ENCODE data around the gene BLOC1S5. TPM values are rescaled to one million over a fixed set of nuclear protein-coding genes. Genes with fewer than 3 reads are reported as not detected.

BLOC1S5 gene
- total and polyA plus RNA-seq, 2 of the 13 experiments (the other 11 are each of a cell fraction or from before 2014, with no cell fraction given): 10.5 to 41.5 TPM

DNA sequence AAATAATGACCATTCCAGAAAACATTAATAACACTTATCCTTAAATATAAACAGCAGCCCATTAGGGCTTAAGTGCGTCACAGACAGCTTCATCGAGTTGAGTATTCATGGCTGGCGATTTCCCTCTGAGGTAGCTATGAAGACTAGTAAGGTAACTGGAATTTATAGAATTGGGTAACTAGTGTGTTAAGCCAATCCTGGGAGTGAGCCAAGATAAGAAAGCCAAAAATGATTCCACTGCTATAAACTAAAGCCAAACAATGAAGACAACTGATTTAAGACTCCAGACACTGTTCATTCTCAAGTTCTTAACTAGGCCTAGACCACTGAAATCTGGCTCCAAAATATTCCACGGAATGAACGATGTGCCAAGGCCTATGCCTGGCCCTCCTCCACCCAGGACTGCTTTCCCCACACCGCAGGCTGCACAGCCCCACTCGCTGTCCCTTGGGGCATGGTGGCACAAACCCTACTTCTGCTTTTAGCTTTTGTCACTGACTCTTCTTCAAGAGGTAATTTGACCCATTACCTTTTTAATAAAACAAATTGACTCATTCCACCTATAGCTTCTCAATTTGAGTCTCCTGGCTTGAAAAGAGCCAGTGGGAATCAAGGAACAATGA, 66.0 kb downstream of the BLOC1S5 start:
- intact Hi-C loops (cut with micrococcal nuclease; ENCODE audit: unreplicated experiment) (no loop called here), in situ Hi-C loops (cut with HindIII; ENCODE audit: extremely low pct_ligation_motif_present, low pct_unique_long_range_greater_than_20kb) (no loop called here)
- ATAC-seq (no peak), FAIRE-seq (no peak), DNase-seq (ENCODE audit: low spot score) (no peak)
- H3K27ac ChIP-seq (ENCODE audit: extremely low read length, insufficient read depth, low read length): no peak overlapping the region
- H3K4me2 ChIP-seq (ENCODE audit: low read depth, low read length): no peak overlapping the region
- H3K36me3 ChIP-seq (replicated peaks in 1 of 2; ENCODE audit: control insufficient read depth in 1 of 2, insufficient read depth in 2 of 2, low read length in 2 of 2): no peaks in the 10 kb centered on the region
- no TSS peak for BruUV-seq (replicated peaks)
- no peak overlapping the region for H3K9ac ChIP-seq (ENCODE audit: insufficient read depth, low read depth, low read length)
- H4K20me1 ChIP-seq (ENCODE audit: insufficient read depth, low read length): no peaks in the 10 kb centered on the region
- H3K9me3 ChIP-seq (ENCODE audit: low read length): no peaks in the 10 kb centered on the region
- POLR2A ChIA-PET: no interaction called here
- CTCF ChIA-PET (ENCODE audit: low intra/inter-chr PET ratio, low total read pairs): no interaction called here
- H3K4me1 ChIP-seq (ENCODE audit: insufficient read depth, low read length): 0 out of 2 replicates have a peak, but pooled peaks cover 9% of the 10 kb centered on the region
- WGBS (ENCODE audit: low lambda C conversion rate): 95% methylated on average over 7 of the region's 7 CpGs
- no peaks in the 10 kb centered on the region for H3K79me2 ChIP-seq (ENCODE audit: insufficient read depth, low read length)
- H3K4me3 ChIP-seq (replicated peaks in 1 of 3; ENCODE audit: insufficient read depth in 1 of 3, low read depth in 2 of 3, low read length in 3 of 3): no peak overlapping the region
- no peaks in the 10 kb centered on the region for H3K27me3 ChIP-seq (ENCODE audit: control insufficient read depth in 1 of 2, insufficient read depth in 2 of 2, low read length in 2 of 2)
- H2AFZ ChIP-seq (ENCODE audit: low read length): no peak overlapping the region
- no peak for TF ChIP-seq NFE2 (CRISPR knock-in tag; IDR thresholded peaks at IDR 0.05)
- no peak for TF ChIP-seq CREM (IDR thresholded peaks at IDR 0.05)
- no peak for TF ChIP-seq CREM (CRISPR knock-in tag; IDR thresholded peaks at IDR 0.05)
- TF ChIP-seq ZNF556 (CRISPR knock-in tag; IDR thresholded peaks at IDR 0.05; ENCODE audit: borderline replicate concordance): no peak
- TF ChIP-seq, protein P1, sequence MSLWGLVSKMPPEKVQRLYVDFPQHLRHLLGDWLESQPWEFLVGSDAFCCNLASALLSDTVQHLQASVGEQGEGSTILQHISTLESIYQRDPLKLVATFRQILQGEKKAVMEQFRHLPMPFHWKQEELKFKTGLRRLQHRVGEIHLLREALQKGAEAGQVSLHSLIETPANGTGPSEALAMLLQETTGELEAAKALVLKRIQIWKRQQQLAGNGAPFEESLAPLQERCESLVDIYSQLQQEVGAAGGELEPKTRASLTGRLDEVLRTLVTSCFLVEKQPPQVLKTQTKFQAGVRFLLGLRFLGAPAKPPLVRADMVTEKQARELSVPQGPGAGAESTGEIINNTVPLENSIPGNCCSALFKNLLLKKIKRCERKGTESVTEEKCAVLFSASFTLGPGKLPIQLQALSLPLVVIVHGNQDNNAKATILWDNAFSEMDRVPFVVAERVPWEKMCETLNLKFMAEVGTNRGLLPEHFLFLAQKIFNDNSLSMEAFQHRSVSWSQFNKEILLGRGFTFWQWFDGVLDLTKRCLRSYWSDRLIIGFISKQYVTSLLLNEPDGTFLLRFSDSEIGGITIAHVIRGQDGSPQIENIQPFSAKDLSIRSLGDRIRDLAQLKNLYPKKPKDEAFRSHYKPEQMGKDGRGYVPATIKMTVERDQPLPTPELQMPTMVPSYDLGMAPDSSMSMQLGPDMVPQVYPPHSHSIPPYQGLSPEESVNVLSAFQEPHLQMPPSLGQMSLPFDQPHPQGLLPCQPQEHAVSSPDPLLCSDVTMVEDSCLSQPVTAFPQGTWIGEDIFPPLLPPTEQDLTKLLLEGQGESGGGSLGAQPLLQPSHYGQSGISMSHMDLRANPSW (CRISPR knock-in tag; IDR thresholded peaks at IDR 0.05; ENCODE audit: borderline replicate concordance): no peak
- TF ChIP-seq SIX1 (CRISPR knock-in tag; IDR thresholded peaks at IDR 0.05; ENCODE audit: borderline replicate concordance): no peak
- TF ChIP-seq ZNF549 (CRISPR knock-in tag; IDR thresholded peaks at IDR 0.05): no peak
- TF ChIP-seq, protein P2, sequence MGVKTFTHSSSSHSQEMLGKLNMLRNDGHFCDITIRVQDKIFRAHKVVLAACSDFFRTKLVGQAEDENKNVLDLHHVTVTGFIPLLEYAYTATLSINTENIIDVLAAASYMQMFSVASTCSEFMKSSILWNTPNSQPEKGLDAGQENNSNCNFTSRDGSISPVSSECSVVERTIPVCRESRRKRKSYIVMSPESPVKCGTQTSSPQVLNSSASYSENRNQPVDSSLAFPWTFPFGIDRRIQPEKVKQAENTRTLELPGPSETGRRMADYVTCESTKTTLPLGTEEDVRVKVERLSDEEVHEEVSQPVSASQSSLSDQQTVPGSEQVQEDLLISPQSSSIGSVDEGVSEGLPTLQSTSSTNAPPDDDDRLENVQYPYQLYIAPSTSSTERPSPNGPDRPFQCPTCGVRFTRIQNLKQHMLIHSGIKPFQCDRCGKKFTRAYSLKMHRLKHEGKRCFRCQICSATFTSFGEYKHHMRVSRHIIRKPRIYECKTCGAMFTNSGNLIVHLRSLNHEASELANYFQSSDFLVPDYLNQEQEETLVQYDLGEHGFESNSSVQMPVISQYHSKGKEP (CRISPR knock-in tag; IDR thresholded peaks at IDR 0.05): no peak
- TF ChIP-seq SALL1 (CRISPR knock-in tag; IDR thresholded peaks at IDR 0.05): no peak
- no peak for TF ChIP-seq ZNF572 (CRISPR knock-in tag; IDR thresholded peaks at IDR 0.05)
- TF ChIP-seq ZNF773 (CRISPR knock-in tag; IDR thresholded peaks at IDR 0.05; ENCODE audit: borderline replicate concordance): no peak
- no peak for TF ChIP-seq NR1H2 (CRISPR knock-in tag; IDR thresholded peaks at IDR 0.05; ENCODE audit: borderline replicate concordance, low read depth)
